Tibial nerve (tissue), 4 donors: ENCODE results near the gene LIPC. TPM values are rescaled to one million over a fixed set of nuclear protein-coding genes. Genes with fewer than 3 reads are reported as not detected.

ENCODE experiments used
- DNase-seq, 2 donors: peaks; one replicate each; pipeline ENCODE4 v3.0.0-alpha.2; 2019; ENCODE audit warnings: low spot score in 2 of 2
- H3K27ac ChIP-seq, 4 donors: fragments of 200-600 bp; sonication (generic) in 3 of 4; one replicate each; pipeline ENCODE4 v1.5.1; 2017 to 2019; ENCODE audit warnings: mild to moderate bottlenecking in 1 of 4
- H3K27me3 ChIP-seq, 2 donors: fragments of 200-600 bp; sonication (generic) in 1 of 2; one replicate each; pipeline versions ENCODE4 v1.5.1 to v1.6.0; 2017 to 2019
- H3K36me3 ChIP-seq, 3 donors: fragments of 200-600 bp; sonication (generic); one replicate each; pipeline ENCODE4 v1.5.1; 2018 to 2019
- H3K4me1 ChIP-seq, 4 donors: fragments of 200-600 bp; sonication (generic) in 3 of 4; one replicate each; pipeline ENCODE4 v1.5.1; 2017 to 2019
- H3K4me3 ChIP-seq, 4 donors: fragments of 200-600 bp; sonication (generic) in 3 of 4; one replicate each; pipeline ENCODE4 v1.5.1; 2017 to 2019; ENCODE audit warnings: mild to moderate bottlenecking in 1 of 4, moderate library complexity in 1 of 4
- H3K9me3 ChIP-seq, 4 donors: fragments of 200-600 bp; sonication (generic) in 3 of 4; one replicate each; pipeline ENCODE4 v1.5.1; 2017 to 2019
- CTCF ChIP-seq, 5 experiments: fragments of 200-600 bp in 3 of 5; fragments of 450-650 bp in 2 of 5; sonication (generic) in 3 of 5; IDR thresholded peaks; one replicate each; pipeline ENCODE4 v1.5.1; 2016 to 2019; ENCODE audit warnings: antibody characterized with exemption in 5 of 5, mild to moderate bottlenecking in 3 of 5, moderate library complexity in 2 of 5
- EP300 ChIP-seq, 2 donors: sonication (generic); formaldehyde crosslinking; IDR thresholded peaks; one replicate each; pipeline ENCODE4 v1.6.1; 2017; ENCODE audit warnings: antibody characterized with exemption in 2 of 2, mild to moderate bottlenecking in 1 of 2
- POLR2A ChIP-seq, 2 donors: fragments of 450-650 bp; IDR thresholded peaks; one replicate each; pipeline ENCODE4 v1.6.1; 2017; ENCODE audit warnings: antibody characterized with exemption in 2 of 2, mild to moderate bottlenecking in 2 of 2, moderate library complexity in 2 of 2
- WGBS, 2 donors: methylation state at CpG; one replicate each; pipeline ENCODE4 v1.1.5; 2018; 5-methylcytosine and 5-hydroxymethylcytosine counted together
- total RNA-seq, 4 donors: library from RNA; depleted of rRNA; stranded (reverse); fragments of >200 nt; gene quantifications; one replicate each; pipeline ENCODE4 v1.1.0, GENCODE V29; 2016

The LIPC gene
- total RNA-seq, 4 donors from 2014 or later, result 11.2 to 18.4 (median 14.7) TPM

GRCh38 chr15:58506783-58507668 is 75.2 kb downstream of the LIPC start:
- Histone ChIP-seq H3K27me3 (no peaks in the 10 kb centered on the region), H3K4me3 (no peak overlapping the region), H3K36me3 (no peaks in the 10 kb centered on the region), H3K9me3 (no peaks in the 10 kb centered on the region), H3K4me1 (peaks cover 0 to 8% (median 0%) of the 10 kb centered on the region in 4 donors), H3K27ac (peak overlapping the region in 2 of 4 donors; percentile 20 to 34)
- no peak for DNase-seq
- TF ChIP-seq CTCF (IDR thresholded peaks at IDR 0.05) (no peak), POLR2A (IDR thresholded peaks at IDR 0.05) (no peak), EP300 (IDR thresholded peaks at IDR 0.05) (no peak)
- WGBS, 2 donors, result 65 to 78% methylated on average over 9 of the region's 9 CpGs

- Histone ChIP-seq H3K9me3 (no peaks in the 10 kb centered on the region), H3K4me1 (peaks cover 0 to 17% (median 0%) of the 10 kb centered on the region in 4 donors), H3K36me3 (no peaks in the 10 kb centered on the region), H3K27me3 (no peaks in the 10 kb centered on the region), H3K27ac (no peak overlapping the region), H3K4me3 (no peak overlapping the region)
- no peak for DNase-seq
- WGBS, 2 donors, result 78 to 89% methylated on average over 1 of the region's 1 CpG
- TF ChIP-seq POLR2A (IDR thresholded peaks at IDR 0.05), result no peak
- TF ChIP-seq CTCF (IDR thresholded peaks at IDR 0.05), result no peak
- no peak for TF ChIP-seq EP300 (IDR thresholded peaks at IDR 0.05)
These were observed 77.8 kb downstream of the LIPC start for GRCh38 chr15:58509556-58509955.

GRCh38 chr15:58510715-58511598 is 79.2 kb downstream of the LIPC start:
- Histone ChIP-seq H3K27me3 (no peaks in the 10 kb centered on the region), H3K4me3 (no peak overlapping the region), H3K27ac (no peak overlapping the region), H3K36me3 (no peaks in the 10 kb centered on the region), H3K4me1 (peaks cover 0 to 14% (median 0%) of the 10 kb centered on the region in 4 donors), H3K9me3 (peaks cover 0 to 2% (median 0%) of the 10 kb centered on the region in 4 donors)
- TF ChIP-seq EP300 (IDR thresholded peaks at IDR 0.05) (no peak), POLR2A (IDR thresholded peaks at IDR 0.05) (no peak), CTCF (IDR thresholded peaks at IDR 0.05) (no peak)
- 67 to 72% methylated on average over 10 of the region's 10 CpGs for WGBS, 2 donors
- DNase-seq, result no peak

- Histone ChIP-seq H3K27ac (no peak overlapping the region), H3K4me1 (peaks cover 0 to 8% (median 0%) of the 10 kb centered on the region in 4 donors), H3K36me3 (no peaks in the 10 kb centered on the region), H3K9me3 (peaks cover 0 to 2% (median 0%) of the 10 kb centered on the region in 4 donors), H3K4me3 (no peak overlapping the region), H3K27me3 (no peaks in the 10 kb centered on the region)
- 76 to 81% methylated on average over 3 of the region's 3 CpGs for WGBS, 2 donors
- TF ChIP-seq EP300 (IDR thresholded peaks at IDR 0.05) (no peak), POLR2A (IDR thresholded peaks at IDR 0.05) (no peak), CTCF (IDR thresholded peaks at IDR 0.05) (no peak)
- no peak for DNase-seq
These were observed 79.8 kb downstream of the LIPC start for GRCh38 chr15:58511599-58511987.
